GM23338 (cell line): ENCODE data around the gene HIVEP3. TPM values are rescaled to one million over a fixed set of nuclear protein-coding genes. Genes with fewer than 3 reads are reported as not detected.

Source experiments
- ATAC-seq: fragments of 200-7000 bp; cut with Tn5 transposase; 3 replicates; pipeline ENCODE4 v1.9.1; 2020
- DNase-seq: peaks from one replicate; pipeline ENCODE4 v3.0.0-alpha.2; 2015; ENCODE audit warnings: low spot score
- H2AFZ ChIP-seq: fragments of 200-600 bp; sonication (generic); 2 replicates; pipeline ENCODE4 v1.8.0; 2016; ENCODE audit warnings: antibody characterized with exemption, mild to moderate bottlenecking, moderate library complexity
- H3F3A ChIP-seq: fragments of 200-600 bp; sonication (generic); replicated peaks from 2 replicates; pipeline ENCODE4 v1.8.0; 2017; ENCODE audit warnings: antibody characterized with exemption, mixed run types, low read depth
- H3K27ac ChIP-seq: fragments of 200-600 bp; sonication (generic); 2 replicates; pipeline ENCODE4 v1.6.1; 2016; ENCODE audit warnings: low read depth
- H3K27me3 ChIP-seq: fragments of 200-600 bp; sonication (generic); 2 replicates; pipeline ENCODE4 v1.8.0; 2016; ENCODE audit warnings: mild to moderate bottlenecking, mixed run types, moderate library complexity; ENCODE audit not compliant: insufficient read depth
- H3K36me3 ChIP-seq: fragments of 200-600 bp; sonication (generic); 2 replicates; pipeline ENCODE4 v1.8.0; 2016; ENCODE audit warnings: mild to moderate bottlenecking; ENCODE audit not compliant: insufficient read depth
- H3K4me1 ChIP-seq: fragments of 200-600 bp; sonication (generic); 2 replicates; pipeline ENCODE4 v1.8.0; 2016; ENCODE audit warnings: mild to moderate bottlenecking, moderate library complexity; ENCODE audit not compliant: insufficient read depth
- H3K4me2 ChIP-seq: fragments of 200-600 bp; sonication (generic); 2 replicates; pipeline ENCODE4 v1.7.1; 2017; ENCODE audit warnings: mixed run types
- H3K4me3 ChIP-seq: fragments of 200-600 bp; sonication (generic); 2 replicates; pipeline ENCODE4 v1.6.1; 2016; ENCODE audit warnings: mixed run types
- H3K79me2 ChIP-seq: fragments of 200-600 bp; sonication (generic); replicated peaks from 2 replicates; pipeline ENCODE4 v1.8.0; 2017; ENCODE audit warnings: mild to moderate bottlenecking; ENCODE audit not compliant: insufficient read depth
- H3K9me2 ChIP-seq: fragments of 200-600 bp; sonication (generic); 2 replicates; pipeline ENCODE4 v1.8.0; 2017; ENCODE audit not compliant: insufficient read depth
- H4K20me1 ChIP-seq: fragments of 200-600 bp; sonication (generic); replicated peaks from 2 replicates; pipeline ENCODE4 v1.8.0; 2017; ENCODE audit warnings: mild to moderate bottlenecking; ENCODE audit not compliant: insufficient read depth
- H3K27ac Mint-ChIP-seq: 2 replicates; pipeline ENCODE4 v1.8.0; 2020; ENCODE audit warnings: inconsistent platforms, mild to moderate bottlenecking, moderate library complexity, mixed read lengths
- H3K27me3 Mint-ChIP-seq: 3 replicates; pipeline ENCODE4 v1.8.0; 2022; ENCODE audit warnings: low read depth, mild to moderate bottlenecking, moderate library complexity, mixed read lengths, inconsistent platforms; ENCODE audit not compliant: insufficient read depth, poor library complexity
- H3K36me3 Mint-ChIP-seq: 3 replicates; pipeline ENCODE4 v1.8.0; 2021; ENCODE audit warnings: low read depth, mild to moderate bottlenecking, inconsistent platforms, moderate library complexity, mixed read lengths
- H3K4me1 Mint-ChIP-seq: 3 replicates; pipeline ENCODE4 v1.8.0; 2020; ENCODE audit warnings: mild to moderate bottlenecking, inconsistent platforms, mixed read lengths
- H3K4me3 Mint-ChIP-seq: 3 replicates; pipeline ENCODE4 v1.8.0; 2021; ENCODE audit warnings: moderate library complexity, mild to moderate bottlenecking, inconsistent platforms, mixed read lengths
- H3K9me3 Mint-ChIP-seq: 3 replicates; pipeline ENCODE4 v1.8.0; 2020; ENCODE audit warnings: moderate library complexity, mild to moderate bottlenecking, inconsistent platforms, mixed read lengths
- CREB1 ChIP-seq: fragments of 250-450 bp; sonication (Bioruptor Pico); IDR thresholded peaks from 2 replicates; pipeline ENCODE4 v1.5.0; 2020; ENCODE audit warnings: low read depth, mild to moderate bottlenecking, moderate library complexity
- EZH2 ChIP-seq: fragments of 200-600 bp; sonication (generic); IDR thresholded peaks from one replicate; pipeline ENCODE4 v1.8.0; 2017; ENCODE audit warnings: antibody characterized with exemption, mild to moderate bottlenecking, low read depth; ENCODE audit not compliant: unreplicated experiment
- NANOG ChIP-seq: IDR thresholded peaks from 2 replicates; pipeline ENCODE4 v1.6.1; 2016; ENCODE audit warnings: antibody characterized with exemption, borderline replicate concordance
- STAT1 ChIP-seq: IDR thresholded peaks from one replicate; pipeline ENCODE4 v1.6.1; 2016; ENCODE audit warnings: antibody characterized with exemption; ENCODE audit not compliant: unreplicated experiment
- ZNF114 ChIP-seq: fragments of 250-450 bp; sonication (Bioruptor Pico); IDR thresholded peaks from 2 replicates; pipeline ENCODE4 v1.5.0; 2020; ENCODE audit warnings: mild to moderate bottlenecking, moderate library complexity
- ZNF331 ChIP-seq: fragments of 250-450 bp; sonication (Bioruptor Pico); IDR thresholded peaks from 2 replicates; pipeline ENCODE4 v1.5.0; 2020; ENCODE audit warnings: low read depth, mild to moderate bottlenecking, moderate library complexity
- polyA plus RNA-seq: library from polyadenylated mRNA; unstranded; fragments of >200 nt; fragmentation: Nextera tagmentation; extraction: Ambion mirVana; gene quantifications from 2 replicates; pipeline ENCODE4 v1.2.1, GENCODE V29; 2016
- total RNA-seq: library from RNA; depleted of rRNA; stranded (reverse); fragments of >200 nt; shearing (Covaris generic); gene quantifications from 2 replicates; pipeline ENCODE4 v1.2.3, GENCODE V29; 2014
- TF ChIP-seq, protein P1 (sequence below): IDR thresholded peaks from one replicate; pipeline ENCODE4 v1.6.1; 2018; ENCODE audit warnings: antibody characterized with exemption; ENCODE audit not compliant: unreplicated experiment
- TF ChIP-seq, protein P2 (sequence below), 2 experiments: fragments of 200-600 bp in 1 of 2; sonication (generic) in 1 of 2; conservative IDR thresholded peaks; 2 replicates each; pipeline versions ENCODE4 v1.5.1 to v1.6.1; 2016 to 2017; ENCODE audit warnings: antibody characterized with exemption in 2 of 2, low read depth in 2 of 2, mild to moderate bottlenecking in 2 of 2, moderate library complexity in 1 of 2
- TF ChIP-seq, protein P3 (sequence below): IDR thresholded peaks from 2 replicates; pipeline ENCODE4 v1.6.1; 2016; ENCODE audit warnings: antibody characterized with exemption

Gene HIVEP3
- total and polyA plus RNA-seq, 2 experiments from 2014 or later = 0.14 to 0.24 TPM

DNA sequence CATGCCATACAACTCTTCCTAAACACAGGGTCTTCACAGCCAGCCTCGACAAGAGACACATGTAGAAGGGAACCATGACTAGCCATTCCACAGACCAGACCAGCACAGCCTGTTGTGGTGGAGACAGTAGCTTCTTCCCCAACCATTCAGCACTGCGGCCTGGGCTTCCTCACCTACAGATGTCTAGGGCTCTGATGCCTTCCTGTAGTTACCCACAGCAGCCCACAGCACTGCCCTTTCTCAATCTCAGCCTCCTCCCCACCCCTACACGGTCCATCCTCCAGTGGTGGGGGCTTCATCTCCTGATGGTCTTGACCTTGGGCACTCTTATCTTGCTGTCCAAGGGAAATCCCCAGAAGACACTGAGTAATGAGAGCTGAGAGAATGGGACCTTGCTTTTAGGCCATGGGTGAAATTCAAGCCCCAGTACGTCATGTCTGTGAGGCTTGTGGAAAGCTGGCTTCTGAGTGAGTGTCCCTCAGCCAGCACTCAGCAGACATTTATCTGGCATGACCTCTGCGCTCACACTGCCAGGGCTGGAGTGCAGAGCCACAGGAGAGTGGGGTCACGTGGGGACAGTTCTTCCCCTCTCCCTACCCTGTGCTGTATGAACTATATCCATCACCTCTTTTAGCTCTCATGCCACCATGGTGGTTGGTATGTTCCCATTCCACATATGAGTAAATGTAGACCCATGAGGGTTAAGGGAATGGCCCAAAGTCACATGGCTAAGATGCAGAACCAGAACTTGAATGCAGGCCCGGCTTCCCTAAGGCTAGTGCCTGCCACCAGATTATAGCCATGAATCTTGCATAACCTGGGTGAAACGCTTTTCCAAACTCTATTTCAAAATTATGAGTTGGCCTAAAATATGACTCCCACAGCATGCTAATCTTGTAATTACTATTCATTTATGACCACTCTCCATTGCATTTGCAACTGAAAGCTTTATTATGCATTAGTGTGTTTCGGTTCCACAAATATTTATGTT, 104.7 kb downstream of the HIVEP3 start (continued):
- TF ChIP-seq, protein P1, sequence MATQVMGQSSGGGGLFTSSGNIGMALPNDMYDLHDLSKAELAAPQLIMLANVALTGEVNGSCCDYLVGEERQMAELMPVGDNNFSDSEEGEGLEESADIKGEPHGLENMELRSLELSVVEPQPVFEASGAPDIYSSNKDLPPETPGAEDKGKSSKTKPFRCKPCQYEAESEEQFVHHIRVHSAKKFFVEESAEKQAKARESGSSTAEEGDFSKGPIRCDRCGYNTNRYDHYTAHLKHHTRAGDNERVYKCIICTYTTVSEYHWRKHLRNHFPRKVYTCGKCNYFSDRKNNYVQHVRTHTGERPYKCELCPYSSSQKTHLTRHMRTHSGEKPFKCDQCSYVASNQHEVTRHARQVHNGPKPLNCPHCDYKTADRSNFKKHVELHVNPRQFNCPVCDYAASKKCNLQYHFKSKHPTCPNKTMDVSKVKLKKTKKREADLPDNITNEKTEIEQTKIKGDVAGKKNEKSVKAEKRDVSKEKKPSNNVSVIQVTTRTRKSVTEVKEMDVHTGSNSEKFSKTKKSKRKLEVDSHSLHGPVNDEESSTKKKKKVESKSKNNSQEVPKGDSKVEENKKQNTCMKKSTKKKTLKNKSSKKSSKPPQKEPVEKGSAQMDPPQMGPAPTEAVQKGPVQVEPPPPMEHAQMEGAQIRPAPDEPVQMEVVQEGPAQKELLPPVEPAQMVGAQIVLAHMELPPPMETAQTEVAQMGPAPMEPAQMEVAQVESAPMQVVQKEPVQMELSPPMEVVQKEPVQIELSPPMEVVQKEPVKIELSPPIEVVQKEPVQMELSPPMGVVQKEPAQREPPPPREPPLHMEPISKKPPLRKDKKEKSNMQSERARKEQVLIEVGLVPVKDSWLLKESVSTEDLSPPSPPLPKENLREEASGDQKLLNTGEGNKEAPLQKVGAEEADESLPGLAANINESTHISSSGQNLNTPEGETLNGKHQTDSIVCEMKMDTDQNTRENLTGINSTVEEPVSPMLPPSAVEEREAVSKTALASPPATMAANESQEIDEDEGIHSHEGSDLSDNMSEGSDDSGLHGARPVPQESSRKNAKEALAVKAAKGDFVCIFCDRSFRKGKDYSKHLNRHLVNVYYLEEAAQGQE = no peak
- no peak for TF ChIP-seq NANOG
- TF ChIP-seq, protein P2, sequence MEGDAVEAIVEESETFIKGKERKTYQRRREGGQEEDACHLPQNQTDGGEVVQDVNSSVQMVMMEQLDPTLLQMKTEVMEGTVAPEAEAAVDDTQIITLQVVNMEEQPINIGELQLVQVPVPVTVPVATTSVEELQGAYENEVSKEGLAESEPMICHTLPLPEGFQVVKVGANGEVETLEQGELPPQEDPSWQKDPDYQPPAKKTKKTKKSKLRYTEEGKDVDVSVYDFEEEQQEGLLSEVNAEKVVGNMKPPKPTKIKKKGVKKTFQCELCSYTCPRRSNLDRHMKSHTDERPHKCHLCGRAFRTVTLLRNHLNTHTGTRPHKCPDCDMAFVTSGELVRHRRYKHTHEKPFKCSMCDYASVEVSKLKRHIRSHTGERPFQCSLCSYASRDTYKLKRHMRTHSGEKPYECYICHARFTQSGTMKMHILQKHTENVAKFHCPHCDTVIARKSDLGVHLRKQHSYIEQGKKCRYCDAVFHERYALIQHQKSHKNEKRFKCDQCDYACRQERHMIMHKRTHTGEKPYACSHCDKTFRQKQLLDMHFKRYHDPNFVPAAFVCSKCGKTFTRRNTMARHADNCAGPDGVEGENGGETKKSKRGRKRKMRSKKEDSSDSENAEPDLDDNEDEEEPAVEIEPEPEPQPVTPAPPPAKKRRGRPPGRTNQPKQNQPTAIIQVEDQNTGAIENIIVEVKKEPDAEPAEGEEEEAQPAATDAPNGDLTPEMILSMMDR (conservative IDR thresholded peaks at IDR 0.05; ENCODE audit: low read depth in 2 of 2) = no peak

- 0 out of 2 replicates have a peak, but pooled peaks cover 3% of the 10 kb centered on the region for H3K9me2 ChIP-seq
- no peak for DNase-seq
- no peak overlapping the region for H3K27ac Mint-ChIP-seq
- no peaks in the 10 kb centered on the region for H4K20me1 ChIP-seq
- H3K4me1 ChIP-seq = no peaks in the 10 kb centered on the region
- ATAC-seq = no peak
- H3K27me3 ChIP-seq = no peaks in the 10 kb centered on the region
- no peak overlapping the region for H3K27ac ChIP-seq
- H3K4me2 ChIP-seq = no peak overlapping the region
- H2AFZ ChIP-seq = no peak overlapping the region
- H3K27me3 Mint-ChIP-seq = peaks cover 1% of the 10 kb centered on the region
- no peaks in the 10 kb centered on the region for H3K79me2 ChIP-seq
- H3K4me3 ChIP-seq = no peak overlapping the region
- no peak overlapping the region for H3K4me3 Mint-ChIP-seq
- H3F3A ChIP-seq = no peaks in the 10 kb centered on the region
- TF ChIP-seq EZH2 = no peak
- TF ChIP-seq ZNF114 (CRISPR knock-in tag) = no peak
- no peak for TF ChIP-seq ZNF331 (CRISPR knock-in tag)
- TF ChIP-seq, protein P3, sequence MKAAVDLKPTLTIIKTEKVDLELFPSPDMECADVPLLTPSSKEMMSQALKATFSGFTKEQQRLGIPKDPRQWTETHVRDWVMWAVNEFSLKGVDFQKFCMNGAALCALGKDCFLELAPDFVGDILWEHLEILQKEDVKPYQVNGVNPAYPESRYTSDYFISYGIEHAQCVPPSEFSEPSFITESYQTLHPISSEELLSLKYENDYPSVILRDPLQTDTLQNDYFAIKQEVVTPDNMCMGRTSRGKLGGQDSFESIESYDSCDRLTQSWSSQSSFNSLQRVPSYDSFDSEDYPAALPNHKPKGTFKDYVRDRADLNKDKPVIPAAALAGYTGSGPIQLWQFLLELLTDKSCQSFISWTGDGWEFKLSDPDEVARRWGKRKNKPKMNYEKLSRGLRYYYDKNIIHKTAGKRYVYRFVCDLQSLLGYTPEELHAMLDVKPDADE = no peak
- no peak for TF ChIP-seq CREB1 (CRISPR knock-in tag)
- TF ChIP-seq STAT1 = no peak
- no peaks in the 10 kb centered on the region for H3K36me3 ChIP-seq
- no peaks in the 10 kb centered on the region for H3K36me3 Mint-ChIP-seq
- peaks cover 11% of the 10 kb centered on the region for H3K4me1 Mint-ChIP-seq
- H3K9me3 Mint-ChIP-seq = no peaks in the 10 kb centered on the region
Measured at GRCh38 chr1:41813226-41813625, 105.5 kb downstream of the HIVEP3 start.
